ENCODE measurements around the gene FOLR1. TPM values are rescaled to one million over a fixed set of nuclear protein-coding genes. Genes with fewer than 3 reads are reported as not detected.

Gene FOLR1
- total RNA-seq, 1 donor from 2014 or later, result 108 TPM

DNA sequence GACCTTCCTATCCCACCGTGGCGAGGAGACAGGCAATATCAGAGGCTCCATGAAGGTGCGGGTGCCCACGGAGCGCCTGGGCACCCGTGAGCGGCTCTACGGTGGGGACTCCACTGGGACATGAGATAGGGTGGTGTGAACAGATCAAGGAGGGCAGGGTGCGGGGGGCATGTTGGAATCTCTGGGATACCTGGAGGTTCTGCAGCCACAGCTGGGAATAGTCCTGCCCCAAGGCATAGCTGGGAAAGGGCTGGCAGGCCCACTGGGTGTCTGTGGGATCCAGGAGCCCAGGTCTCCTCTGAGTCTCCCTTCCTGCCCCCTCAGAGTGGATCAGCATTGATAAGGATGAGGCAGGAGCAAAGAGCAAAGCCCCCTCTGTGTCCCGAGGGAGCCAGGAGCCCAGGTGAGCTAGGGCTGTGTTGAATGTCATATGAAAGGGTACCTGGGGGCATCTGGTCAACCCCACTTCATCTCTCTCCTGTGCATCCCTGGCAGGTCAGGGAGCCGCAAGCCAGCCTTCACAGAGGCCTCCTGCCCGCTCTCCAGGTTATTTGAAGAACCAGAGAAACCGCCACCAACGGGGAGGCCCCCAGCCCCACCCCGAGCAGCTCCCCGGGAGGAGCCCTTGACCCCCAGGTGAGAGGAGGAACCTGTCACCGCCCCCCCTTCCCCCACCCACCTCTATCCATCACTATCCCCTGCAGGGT lies 43.6 kb downstream of the FOLR1 start:
- no peak for DNase-seq (ENCODE audit: low read depth)

DNA sequence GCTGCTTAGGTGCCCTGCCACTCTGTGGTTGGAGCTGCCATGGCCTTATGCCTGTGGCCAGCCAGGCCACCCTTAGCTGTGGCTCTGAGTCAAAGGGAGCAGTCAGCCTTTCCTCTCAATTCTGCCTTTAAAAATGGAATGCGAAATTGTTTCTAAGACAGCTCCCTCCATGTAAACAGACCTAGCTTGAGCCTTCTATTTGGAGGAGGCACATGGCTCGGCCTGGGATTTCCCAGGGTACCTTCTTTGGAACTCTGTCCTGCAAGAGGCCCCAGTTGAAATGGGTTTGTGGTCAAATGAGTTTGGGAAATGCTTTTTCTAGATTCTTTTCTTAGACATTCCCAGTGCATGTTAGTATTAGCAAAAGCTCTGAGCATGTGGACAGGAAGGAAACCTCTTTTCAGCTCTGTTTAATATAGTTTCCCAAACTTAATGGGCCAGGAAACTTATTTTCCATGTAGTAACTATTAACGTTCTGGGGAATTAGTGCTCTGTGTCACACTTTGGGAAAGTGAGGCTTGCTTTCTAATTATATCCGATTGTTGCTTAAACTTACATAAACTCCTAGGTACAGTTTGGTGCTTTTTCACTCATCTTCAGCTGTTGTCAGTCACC lies 44.2 kb downstream of the FOLR1 start:
- no peak for DNase-seq (ENCODE audit: low read depth)

DNA sequence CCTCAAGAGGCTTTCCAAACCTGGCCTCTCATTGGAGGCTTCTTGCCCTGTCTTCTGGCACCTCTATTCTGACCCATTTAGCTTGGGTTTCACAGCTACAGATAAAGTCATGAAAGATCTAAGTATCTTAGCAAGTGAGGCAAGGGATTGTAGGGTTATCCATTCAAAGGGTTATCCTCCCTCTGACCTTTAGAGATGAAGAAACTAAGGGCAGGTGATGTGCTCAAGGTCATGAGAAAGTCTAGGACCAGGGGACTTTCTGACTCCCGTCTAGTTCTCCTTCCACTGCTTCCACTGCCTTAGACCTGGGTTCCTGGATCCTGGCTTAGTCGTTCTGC lies 44.8 kb downstream of the FOLR1 start:
- DNase-seq (ENCODE audit: low read depth), result no peak

DNA sequence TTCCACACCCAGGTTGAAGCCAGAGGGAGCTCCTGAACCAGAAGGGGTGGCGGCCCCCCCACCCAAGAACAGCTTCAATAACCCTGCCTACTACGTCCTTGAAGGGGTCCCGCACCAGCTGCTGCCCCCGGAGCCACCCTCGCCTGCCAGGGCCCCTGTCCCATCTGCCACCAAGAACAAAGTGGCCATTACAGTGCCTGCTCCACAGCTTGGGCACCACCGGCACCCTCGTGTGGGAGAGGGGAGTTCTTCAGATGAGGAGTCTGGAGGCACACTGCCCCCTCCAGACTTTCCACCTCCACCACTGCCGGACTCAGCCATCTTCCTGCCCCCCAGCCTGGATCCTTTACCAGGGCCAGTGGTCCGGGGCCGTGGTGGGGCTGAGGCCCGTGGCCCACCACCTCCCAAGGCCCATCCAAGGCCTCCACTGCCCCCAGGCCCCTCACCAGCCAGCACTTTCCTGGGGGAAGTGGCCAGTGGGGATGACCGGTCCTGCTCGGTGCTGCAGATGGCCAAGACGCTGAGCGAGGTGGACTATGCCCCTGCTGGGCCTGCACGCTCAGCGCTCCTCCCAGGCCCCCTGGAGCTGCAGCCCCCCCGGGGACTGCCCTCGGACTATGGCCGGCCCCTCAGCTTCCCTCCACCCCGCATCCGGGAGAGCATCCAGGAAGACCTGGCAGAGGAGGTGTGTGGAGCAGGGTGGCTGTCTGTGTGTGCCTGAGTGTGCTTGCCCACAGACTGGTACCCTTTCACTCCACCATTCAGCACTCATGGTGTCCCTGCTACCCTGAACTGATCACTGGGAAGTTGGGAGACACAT lies 45.4 kb downstream of the FOLR1 start:
- no peak for DNase-seq (ENCODE audit: low read depth)

DNA sequence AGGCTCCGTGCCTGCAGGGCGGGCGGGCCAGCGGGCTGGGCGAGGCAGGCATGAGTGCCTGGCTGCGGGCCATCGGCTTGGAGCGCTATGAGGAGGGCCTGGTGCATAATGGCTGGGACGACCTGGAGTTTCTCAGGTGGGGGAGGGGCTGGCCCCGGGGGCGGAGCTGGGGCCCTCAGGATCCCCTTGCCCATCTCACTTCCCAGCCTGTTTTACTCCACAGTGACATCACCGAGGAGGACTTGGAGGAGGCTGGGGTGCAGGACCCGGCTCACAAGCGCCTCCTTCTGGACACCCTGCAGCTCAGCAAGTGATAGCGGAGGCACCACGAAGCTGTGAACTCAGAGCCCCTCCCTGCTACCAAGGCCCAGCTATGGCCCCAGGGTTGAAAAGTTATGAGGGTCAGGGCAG lies 46.1 kb downstream of the FOLR1 start:
- DNase-seq (ENCODE audit: low read depth), result peak; percentile 42

DNA sequence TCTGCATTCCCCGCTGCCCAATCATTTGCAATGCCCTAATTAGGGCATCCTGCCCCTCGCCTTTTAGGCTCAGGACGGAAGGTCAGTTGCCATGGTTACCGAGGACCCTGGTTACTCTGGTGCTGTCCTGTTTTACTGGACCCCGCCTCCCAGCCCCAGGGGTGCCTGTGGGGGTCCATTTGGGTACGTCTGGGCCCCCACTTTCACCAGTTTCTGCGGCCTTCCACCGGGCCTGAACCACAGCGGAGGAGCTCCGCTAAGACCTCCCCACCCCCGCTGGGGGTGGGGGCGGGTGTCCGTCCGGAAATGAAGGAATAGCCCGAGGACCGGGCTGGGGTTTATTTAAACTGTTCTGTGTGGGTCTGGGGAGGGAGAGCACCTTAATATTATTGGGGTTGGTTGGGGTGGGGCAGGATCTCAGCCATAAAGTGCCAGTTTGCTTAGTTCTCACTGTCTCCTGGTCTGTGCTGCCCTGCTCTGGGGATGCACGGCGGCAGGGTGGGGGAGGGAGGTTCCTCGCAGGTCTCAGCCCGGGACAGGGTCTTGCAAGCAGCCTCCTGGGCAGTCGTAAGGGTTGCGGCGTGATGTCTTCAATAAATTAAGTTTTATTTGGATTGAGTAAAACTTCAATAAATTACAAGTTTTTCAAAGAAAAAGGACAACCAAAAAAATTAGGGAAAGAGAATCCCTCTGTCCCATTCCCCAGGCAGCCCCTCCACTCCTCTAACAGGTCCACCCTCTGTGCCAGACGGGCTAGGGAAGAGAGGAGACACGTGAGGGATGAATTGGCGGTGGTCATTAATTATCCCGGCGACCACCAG lies 46.8 kb downstream of the FOLR1 start:
- no peak for DNase-seq (ENCODE audit: low read depth)

DNA sequence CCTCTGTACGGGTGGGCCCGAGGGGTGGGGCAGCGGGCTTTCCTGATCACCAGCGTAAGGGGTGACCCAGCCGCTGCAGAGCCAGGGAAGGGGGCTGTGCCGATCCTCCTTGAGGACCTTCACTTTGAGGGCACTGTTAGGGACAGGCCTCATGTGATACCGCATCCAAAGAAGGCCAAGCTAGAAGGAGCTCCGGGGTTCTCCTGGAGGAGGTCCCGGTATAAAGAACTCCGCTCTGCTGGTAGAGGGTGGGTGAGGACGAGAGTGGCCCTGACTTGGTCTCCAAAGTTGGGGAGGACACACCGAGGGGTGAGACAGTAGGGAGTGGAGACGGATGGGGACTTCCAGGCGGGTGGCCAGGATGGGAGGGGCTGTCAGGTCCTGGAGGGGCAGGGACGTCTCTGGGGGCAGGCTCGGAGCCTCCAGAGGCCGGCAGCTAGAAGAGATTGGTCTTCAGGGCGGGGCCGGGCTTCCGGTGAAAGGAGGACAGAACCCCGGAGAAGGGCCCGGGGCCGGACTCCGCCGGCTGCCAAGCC lies 47.4 kb downstream of the FOLR1 start:
- DNase-seq (ENCODE audit: low read depth), result no peak

DNA sequence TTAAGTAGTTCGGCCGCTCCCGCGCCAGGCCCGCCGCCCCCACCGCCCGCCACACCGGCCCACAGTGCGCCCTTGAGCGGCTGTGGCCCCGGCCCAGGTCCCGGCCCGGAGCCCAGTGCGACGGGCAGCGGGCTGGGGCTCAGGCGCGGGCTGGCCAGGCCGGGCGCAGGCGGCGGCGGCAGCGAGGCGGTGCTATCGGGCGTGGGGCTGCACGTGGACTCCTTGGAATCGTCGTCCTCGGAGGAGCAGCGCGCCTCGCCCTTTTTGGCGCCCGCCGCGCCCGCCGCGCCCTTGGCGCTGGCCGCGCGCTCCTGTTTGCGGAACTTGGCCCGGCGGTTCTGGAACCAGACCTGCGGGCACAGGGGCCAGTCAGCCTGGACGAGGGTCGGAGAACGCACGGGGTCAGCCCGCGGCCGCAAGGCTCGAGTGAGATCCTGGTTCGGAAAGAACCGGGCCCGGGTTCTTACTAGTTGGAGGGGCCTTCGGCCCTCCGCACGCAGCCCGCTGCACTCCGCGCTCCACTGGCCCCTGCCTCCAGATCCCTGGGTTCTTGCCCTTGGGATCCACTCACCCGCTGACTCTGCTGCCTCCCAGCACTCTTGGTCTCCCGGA lies 48.0 kb downstream of the FOLR1 start:
- DNase-seq (ENCODE audit: low read depth), result no peak

DNA sequence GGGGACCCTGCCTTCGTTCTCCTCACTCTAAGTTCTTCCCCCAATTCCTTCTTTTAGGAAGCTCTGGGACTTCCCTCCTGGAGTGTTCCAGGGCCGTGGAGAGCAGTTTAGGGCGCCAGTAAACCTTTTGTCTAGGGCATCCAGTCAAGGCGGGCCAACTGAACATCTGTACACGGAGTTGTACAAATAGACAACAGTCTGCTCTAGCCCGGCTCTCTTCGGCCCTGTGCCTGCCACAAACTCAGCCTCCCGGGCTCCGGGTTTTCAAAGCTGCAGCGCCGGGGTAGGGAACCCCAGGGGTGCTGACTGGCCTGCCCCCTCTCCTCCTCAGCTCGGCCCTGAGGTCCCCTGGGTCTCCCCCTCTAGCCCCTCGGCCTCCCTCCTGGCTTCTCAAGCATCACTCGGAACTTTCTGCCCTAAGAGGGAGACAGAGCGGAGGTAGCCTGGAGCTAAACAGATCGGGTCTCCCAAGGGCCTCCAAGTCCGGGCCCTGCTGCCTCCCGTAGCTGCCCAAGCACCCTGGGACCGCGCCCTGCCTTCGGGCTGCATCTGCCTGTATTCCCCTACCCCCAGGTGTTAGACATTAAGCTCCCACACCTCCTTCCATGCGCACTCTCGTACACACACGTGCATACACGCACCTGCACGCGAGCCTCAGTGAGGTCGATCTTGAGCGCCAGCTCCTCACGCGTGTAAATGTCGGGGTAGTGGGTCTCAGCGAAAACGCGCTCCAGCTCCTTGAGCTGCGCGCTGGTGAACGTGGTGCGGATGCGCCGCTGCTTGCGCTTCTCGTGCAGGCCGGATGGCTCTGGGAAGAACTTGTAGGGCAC lies 48.7 kb downstream of the FOLR1 start:
- DNase-seq (ENCODE audit: low read depth), result no peak

DNA sequence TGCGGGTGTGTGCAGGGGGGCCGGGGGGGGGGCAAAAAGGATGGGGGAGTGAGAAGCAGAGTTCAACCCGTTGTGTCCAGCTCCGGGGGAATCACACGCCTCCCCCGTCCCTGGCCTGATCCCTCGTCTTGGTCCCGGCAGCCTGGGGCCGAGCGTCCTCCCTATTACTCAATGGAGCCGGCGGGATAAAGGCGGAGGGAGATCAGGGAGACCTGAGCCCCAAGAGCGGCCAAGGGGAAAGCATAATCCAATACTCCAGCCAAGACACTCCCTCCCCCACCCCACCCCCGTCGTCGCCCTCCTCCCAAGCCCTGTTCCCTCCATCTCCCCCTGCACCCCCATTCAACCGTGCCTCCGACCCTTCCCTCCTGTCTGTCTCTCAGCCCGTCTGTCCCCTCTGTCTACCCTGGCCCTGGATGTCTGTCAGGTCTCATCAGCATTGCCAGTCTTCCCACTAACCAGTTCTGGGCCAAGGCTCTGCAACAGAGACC lies 49.4 kb downstream of the FOLR1 start:
- no peak for DNase-seq (ENCODE audit: low read depth)

DNA sequence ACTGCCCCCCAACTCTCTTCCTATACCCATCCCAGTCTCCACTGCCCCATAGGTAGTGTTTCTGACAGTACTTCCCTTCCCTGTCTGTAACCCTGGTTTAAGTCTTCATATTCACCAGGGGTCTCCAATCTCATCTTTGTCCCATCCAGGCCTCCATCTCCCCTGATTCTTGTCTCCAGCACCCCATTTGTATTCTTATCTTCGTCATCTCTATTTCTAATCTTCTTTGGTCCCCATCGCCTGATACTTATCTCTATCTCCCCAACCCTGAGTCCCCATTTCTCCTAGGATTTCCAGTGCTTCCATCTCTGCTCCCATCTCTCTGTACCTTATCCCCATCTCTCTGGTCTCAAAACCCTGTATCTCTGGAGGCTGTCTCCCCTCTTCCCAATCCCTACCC lies 50.2 kb downstream of the FOLR1 start:
- no peak for DNase-seq (ENCODE audit: low read depth)

DNA sequence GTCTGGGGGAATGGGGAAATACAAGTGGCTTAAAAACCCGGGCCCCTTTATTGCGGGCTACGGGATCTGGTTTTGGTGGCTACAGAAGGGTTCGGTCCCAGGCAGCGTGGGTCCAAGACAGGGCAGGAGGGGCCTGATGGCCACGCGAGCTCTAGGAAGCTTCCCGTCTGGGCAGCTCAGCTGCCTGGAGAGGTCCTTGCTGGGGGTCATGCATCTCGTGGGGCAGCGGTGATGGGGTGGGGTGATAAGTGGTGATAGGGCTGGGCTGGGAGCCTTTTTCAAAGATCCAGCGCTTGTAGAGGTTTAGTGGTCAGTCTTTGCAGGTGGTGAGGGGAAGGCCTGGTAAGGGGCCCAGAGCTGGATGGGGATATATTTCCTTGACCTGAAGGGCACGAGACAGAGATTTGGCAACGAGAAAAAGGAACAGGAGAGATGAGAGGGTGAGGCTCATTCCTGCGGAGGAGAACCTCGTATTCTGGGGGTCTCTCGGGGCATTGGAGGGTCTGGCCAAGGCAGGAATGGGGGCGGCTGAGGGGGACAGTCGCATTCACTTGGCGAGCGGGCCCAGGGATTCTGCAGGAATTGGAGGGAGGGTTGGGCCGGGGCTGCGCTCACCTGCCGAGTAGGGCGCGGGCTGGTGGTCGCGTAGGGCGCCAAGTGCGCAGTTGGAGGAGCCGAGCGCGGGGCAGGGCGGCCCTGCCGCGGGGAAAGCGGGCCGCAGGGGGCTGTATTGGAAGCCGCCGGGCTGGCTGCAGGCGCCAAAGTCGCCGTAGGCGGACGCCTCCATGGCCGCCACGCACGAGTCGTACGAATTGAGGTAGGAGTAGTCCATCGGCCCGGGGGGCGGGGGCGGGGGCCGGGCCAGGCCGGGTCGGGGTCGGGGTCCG lies 51.5 kb downstream of the FOLR1 start:
- no peak for DNase-seq (ENCODE audit: low read depth)

DNA sequence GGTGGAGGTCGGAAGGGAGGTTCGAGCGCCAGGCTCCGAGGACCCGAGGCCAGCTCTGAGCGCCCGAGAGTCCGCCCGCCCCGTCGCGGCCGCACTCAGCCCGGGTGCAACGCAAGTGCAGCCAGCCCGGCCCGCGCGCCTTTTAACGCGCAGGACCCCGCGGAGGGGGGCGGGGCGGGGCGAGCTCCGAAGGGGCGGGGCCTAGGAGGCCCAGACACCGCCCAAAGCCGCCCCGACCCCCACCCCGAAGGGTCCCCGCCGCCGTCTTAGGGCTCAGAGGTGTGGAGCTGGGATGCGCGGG lies 52.1 kb downstream of the FOLR1 start, which contains the start of gene PHOX2A:
PHOX2A (minus strand) TSS at position 117 of the 301 bp plus-strand sequence. CDS start 172 bp downstream, outside the sequence.
- no peak for DNase-seq (ENCODE audit: low read depth)

DNA sequence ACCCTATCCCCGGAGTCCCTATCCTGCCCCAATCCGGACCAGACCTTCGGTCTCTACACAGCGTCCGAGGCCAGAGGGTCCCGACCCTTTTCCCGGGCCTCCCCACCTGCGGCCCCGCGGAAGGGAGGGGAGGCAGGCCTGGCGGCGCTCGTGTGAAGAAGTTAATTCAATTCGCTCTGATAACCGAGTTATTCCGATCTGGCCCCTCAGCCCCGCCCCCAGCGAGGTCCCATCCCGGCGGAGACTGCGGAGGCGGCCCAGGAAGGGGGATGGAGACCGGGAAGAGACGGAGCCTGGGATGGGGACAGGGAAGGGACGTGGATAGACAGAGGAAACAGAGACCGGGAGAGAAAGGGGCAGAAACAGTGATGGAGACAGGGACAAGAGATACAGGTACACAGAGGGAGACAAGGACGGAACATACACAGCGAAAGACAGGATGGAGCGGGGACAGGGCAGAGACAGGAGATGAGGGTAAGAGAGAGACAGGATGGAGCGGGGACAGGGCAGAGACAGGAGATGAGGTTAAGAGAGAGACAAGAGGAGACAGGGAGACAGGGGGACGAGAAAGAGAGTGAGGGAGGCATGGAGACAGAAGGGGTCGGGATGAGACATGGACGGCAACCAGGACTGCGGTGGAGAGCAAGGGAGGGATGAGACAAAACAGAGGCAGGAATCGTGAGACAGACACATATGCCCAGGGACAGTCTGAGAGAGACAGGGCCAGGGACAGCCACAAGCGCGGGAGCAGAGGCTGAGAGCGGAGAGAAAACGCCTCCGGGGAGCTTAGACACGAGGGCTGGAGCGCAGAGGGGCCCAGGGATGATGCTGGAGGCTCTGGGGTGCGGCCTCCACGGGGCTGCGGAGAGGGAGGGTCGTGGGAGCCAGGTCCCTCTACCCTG lies 52.7 kb downstream of the FOLR1 start:
- DNase-seq (ENCODE audit: low read depth), result no peak

DNA sequence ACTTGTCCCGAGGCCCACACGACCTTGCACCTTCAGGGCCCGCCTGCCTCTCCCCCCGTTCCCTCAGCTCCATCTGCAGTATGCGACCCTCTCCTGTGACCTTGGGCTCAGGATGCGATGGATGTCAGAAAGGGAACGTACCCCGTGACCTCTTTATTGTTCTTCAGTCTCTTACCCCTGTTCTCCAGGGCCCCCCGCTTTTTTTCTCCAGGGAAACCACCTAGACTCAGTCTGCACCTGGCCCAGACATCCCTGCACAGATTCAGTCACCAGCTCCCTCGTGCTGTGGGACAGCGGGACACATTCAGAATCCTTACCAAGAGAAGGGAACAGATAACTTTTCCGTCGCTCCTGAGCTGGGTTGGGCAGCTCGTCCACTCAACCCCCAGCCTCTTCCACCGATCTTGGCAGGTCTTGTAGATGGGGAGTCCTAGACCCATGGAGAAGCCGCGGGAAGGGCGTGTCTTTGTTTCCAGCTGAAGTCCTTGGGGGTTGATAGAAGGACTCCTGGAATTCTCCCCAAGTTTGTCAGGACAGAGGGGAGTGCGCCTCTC lies 53.4 kb downstream of the FOLR1 start:
- no peak for DNase-seq (ENCODE audit: low read depth)

Data from renal cortical epithelial cell (primary cell).